Smooth muscle cell (in vitro differentiated cells): Measurements from ENCODE around the gene WHAMM. TPM values are rescaled to one million over a fixed set of nuclear protein-coding genes. Genes with fewer than 3 reads are reported as not detected.

Experiments used
- DNase-seq: peaks from one replicate; lab custom pipeline; 2025; ENCODE audit not compliant: unreplicated experiment; lab: John Stamatoyannopoulos, UW
- H2AFZ ChIP-seq: fragments of 200-600 bp; sonication (generic); 2 replicates; pipeline ENCODE4 v1.6.0; 2016; ENCODE audit warnings: antibody characterized with exemption, low read depth, mild to moderate bottlenecking
- H3F3A ChIP-seq: fragments of 200-600 bp; sonication (generic); 2 replicates; pipeline ENCODE4 v1.6.0; 2017; ENCODE audit warnings: antibody characterized with exemption, low read depth
- H3K27ac ChIP-seq: fragments of 200-600 bp; sonication (generic); 2 replicates; pipeline ENCODE4 v1.5.1; 2016; ENCODE audit warnings: low read depth, mild to moderate bottlenecking
- H3K27me3 ChIP-seq: fragments of 200-600 bp; sonication (generic); 2 replicates; pipeline ENCODE4 v1.6.1; 2016; ENCODE audit warnings: low read depth, mild to moderate bottlenecking
- H3K36me3 ChIP-seq: fragments of 200-600 bp; sonication (generic); 2 replicates; pipeline ENCODE4 v1.5.1; 2016; ENCODE audit warnings: low read depth
- H3K4me1 ChIP-seq: fragments of 200-600 bp; sonication (generic); 2 replicates; pipeline ENCODE4 v1.5.1; 2016; ENCODE audit warnings: low read depth
- H3K4me2 ChIP-seq: fragments of 200-600 bp; sonication (generic); 2 replicates; pipeline ENCODE4 v1.6.0; 2016; ENCODE audit warnings: mild to moderate bottlenecking
- H3K4me3 ChIP-seq: fragments of 200-600 bp; sonication (generic); 2 replicates; pipeline ENCODE4 v1.5.1; 2016; ENCODE audit warnings: mild to moderate bottlenecking
- H3K79me2 ChIP-seq: fragments of 200-600 bp; sonication (generic); 2 replicates; pipeline ENCODE4 v1.6.0; 2016; ENCODE audit warnings: low read depth, mild to moderate bottlenecking
- H3K9ac ChIP-seq: fragments of 200-600 bp; sonication (generic); 2 replicates; pipeline ENCODE4 v1.6.0; 2016; ENCODE audit warnings: low read depth
- H3K9me3 ChIP-seq: fragments of 200-600 bp; sonication (generic); replicated peaks from 2 replicates; pipeline ENCODE4 v1.5.1; 2016; ENCODE audit warnings: low read depth
- H4K20me1 ChIP-seq: fragments of 200-600 bp; sonication (generic); 2 replicates; pipeline ENCODE4 v1.6.0; 2016; ENCODE audit warnings: low read depth
- WGBS: methylation state at CpG from one replicate; pipeline ENCODE4 v1.1.7; 2016; ENCODE audit warnings: low lambda C conversion rate; 5-methylcytosine and 5-hydroxymethylcytosine counted together
- polyA plus RNA-seq: library from polyadenylated mRNA; unstranded; fragments of >200 nt; fragmentation: Nextera tagmentation; extraction: Ambion mirVana; gene quantifications from 2 replicates; pipeline ENCODE4 v1.2.1, GENCODE V29; 2016
- total RNA-seq: library from RNA; depleted of rRNA; stranded (reverse); fragments of >200 nt; gene quantifications from 2 replicates; pipeline ENCODE4 v1.2.3, GENCODE V29; 2014
- TF ChIP-seq, protein P1 (sequence below): fragments of 200-600 bp; sonication (generic); IDR thresholded peaks from 2 replicates; pipeline ENCODE4 v1.5.1; 2017; ENCODE audit warnings: borderline replicate concordance, mild to moderate bottlenecking, antibody characterized with exemption; ENCODE audit not compliant: insufficient read depth, poor library complexity, severe bottlenecking

The WHAMM gene
- total and polyA plus RNA-seq, 2 experiments from 2014 or later, result 2.2 to 4.1 TPM

DNA sequence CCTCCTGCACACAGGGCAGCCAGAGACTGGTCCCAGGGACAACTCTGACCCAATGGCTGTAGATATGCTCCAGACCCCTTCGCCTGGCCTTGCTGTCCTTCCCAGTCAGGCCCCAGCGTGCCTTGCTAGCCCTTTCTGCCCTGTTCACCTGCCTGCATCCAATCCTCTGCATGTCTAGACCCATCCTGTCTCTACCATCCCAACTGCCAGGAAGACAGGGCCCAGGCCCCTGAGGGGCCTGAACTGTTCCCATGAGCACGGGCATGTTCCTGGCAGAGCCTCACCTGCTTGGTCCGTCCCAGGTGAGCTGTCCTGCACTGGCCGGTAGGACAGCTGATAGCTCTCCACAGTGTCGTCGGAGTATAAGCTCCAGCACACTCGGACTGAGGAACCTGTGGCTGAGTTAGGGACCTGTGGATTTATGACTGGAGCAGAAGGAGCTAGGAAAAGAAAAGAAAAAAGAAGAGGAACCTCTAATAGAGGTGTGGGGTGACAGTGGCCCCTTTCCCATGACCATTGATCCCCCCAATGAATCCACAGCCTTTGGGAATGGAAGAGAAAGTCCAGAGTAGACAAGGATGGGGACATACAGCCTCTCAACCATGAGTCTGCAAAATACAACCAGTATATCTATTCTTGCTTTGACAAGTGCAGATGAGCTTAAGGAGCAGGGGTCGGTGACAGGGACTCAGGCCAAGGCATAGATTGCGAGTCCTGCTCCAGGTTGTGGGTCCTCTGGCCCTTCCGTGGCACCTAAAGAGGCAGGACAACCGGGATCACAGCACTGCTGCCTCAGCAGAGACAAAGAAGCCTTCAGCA, 37.4 kb upstream of the WHAMM start:
- H4K20me1 ChIP-seq, result no peaks in the 10 kb centered on the region
- no peak overlapping the region for H3K9ac ChIP-seq
- H3K4me1 ChIP-seq, result no peaks in the 10 kb centered on the region
- 88% methylated on average over 12 of the region's 12 CpGs for WGBS
- H3K79me2 ChIP-seq, result no peaks in the 10 kb centered on the region
- H3K27me3 ChIP-seq, result no peaks in the 10 kb centered on the region
- TF ChIP-seq, protein P1, sequence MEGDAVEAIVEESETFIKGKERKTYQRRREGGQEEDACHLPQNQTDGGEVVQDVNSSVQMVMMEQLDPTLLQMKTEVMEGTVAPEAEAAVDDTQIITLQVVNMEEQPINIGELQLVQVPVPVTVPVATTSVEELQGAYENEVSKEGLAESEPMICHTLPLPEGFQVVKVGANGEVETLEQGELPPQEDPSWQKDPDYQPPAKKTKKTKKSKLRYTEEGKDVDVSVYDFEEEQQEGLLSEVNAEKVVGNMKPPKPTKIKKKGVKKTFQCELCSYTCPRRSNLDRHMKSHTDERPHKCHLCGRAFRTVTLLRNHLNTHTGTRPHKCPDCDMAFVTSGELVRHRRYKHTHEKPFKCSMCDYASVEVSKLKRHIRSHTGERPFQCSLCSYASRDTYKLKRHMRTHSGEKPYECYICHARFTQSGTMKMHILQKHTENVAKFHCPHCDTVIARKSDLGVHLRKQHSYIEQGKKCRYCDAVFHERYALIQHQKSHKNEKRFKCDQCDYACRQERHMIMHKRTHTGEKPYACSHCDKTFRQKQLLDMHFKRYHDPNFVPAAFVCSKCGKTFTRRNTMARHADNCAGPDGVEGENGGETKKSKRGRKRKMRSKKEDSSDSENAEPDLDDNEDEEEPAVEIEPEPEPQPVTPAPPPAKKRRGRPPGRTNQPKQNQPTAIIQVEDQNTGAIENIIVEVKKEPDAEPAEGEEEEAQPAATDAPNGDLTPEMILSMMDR, result no peak
- no peaks in the 10 kb centered on the region for H3F3A ChIP-seq
- no peak overlapping the region for H3K4me3 ChIP-seq
- no peak for DNase-seq
- H3K27ac ChIP-seq, result no peak overlapping the region
- H3K36me3 ChIP-seq, result no peaks in the 10 kb centered on the region
- H3K4me2 ChIP-seq, result no peak overlapping the region
- no peaks in the 10 kb centered on the region for H3K9me3 ChIP-seq
- H2AFZ ChIP-seq, result no peak overlapping the region

DNA sequence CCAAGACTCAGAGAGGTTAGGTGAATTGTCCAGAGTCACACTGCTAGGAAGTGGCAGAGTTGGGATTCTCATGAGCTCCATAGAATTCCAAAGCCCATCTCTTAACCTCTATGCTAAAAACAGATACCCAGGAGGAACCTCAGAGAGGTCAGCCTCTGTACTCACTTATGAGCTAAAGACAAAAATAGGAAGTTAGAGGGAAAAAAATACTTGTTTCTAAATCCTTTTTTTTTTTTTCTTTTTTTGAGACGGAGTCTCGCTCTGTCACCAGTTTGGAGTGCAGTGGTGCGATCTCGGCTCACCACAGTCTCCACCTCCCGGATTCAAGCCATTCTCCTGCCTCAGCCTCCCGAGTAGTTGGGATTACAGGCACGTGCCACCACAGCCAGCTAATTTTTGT, 34.9 kb upstream of the WHAMM start:
- no peaks in the 10 kb centered on the region for H3K4me1 ChIP-seq
- H3K4me2 ChIP-seq, result no peak overlapping the region
- TF ChIP-seq, protein P1, result no peak
- no peaks in the 10 kb centered on the region for H3K27me3 ChIP-seq
- WGBS, result 85% methylated on average over 7 of the region's 7 CpGs
- H3K9me3 ChIP-seq, result no peaks in the 10 kb centered on the region
- H3K27ac ChIP-seq, result no peak overlapping the region
- no peak overlapping the region for H3K4me3 ChIP-seq
- H3K79me2 ChIP-seq, result no peaks in the 10 kb centered on the region
- H3K9ac ChIP-seq, result no peak overlapping the region
- H3K36me3 ChIP-seq, result no peaks in the 10 kb centered on the region
- H4K20me1 ChIP-seq, result no peaks in the 10 kb centered on the region
- DNase-seq, result no peak
- H2AFZ ChIP-seq, result no peak overlapping the region
- no peaks in the 10 kb centered on the region for H3F3A ChIP-seq

DNA sequence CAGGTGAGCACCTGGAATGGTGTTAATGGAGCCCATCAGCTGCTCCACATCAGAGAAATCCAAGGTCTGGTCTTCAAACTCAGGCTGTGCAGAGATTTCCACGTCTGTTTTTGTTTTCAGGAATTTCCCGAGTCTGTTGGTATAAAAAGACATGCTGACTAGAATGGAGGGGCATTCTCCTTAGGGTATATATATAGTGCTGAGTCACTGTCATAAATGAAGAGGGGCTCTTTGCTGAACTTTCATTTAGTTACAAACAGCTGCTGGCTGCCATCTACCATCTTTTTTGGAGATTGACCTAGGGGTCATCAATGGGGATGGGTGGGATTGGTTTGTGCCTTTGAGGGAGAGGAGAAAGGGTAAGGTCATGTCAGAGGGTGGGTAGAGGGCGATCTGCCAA, 30.7 kb upstream of the WHAMM start:
- TF ChIP-seq, protein P1, result no peak
- Histone ChIP-seq H3K79me2 (no peaks in the 10 kb centered on the region), H3K9ac (no peak overlapping the region), H4K20me1 (no peaks in the 10 kb centered on the region), H3K36me3 (no peaks in the 10 kb centered on the region), H3K4me2 (no peak overlapping the region), H2AFZ (no peak overlapping the region), H3K9me3 (no peaks in the 10 kb centered on the region), H3K4me1 (no peaks in the 10 kb centered on the region), H3F3A (no peaks in the 10 kb centered on the region), H3K27ac (no peak overlapping the region), H3K27me3 (no peaks in the 10 kb centered on the region), H3K4me3 (no peak overlapping the region)
- WGBS, result 79% methylated on average over 3 of the region's 3 CpGs
- DNase-seq, result no peak

DNA sequence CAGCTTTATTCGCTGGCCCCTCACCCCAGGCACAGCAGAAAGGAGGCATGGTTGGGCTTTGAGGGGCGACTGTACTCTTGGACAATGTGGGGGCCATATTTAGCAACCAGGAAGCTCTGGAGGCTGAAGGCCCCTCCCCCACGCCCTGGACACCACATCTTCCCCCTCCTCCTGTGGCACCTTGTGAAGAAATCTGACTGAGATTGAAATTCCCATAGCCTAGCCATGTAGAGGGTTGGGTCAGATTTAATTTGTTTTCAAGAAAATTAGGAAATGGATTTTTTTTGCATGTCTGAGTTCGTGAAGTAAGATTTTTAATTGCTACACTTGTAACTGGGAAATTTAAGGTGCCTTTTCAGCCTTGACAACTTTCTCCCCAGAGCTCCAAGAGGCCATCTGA, 28.1 kb upstream of the WHAMM start:
- no peak for DNase-seq
- no peak overlapping the region for H2AFZ ChIP-seq
- no peaks in the 10 kb centered on the region for H4K20me1 ChIP-seq
- no peak overlapping the region for H3K27ac ChIP-seq
- no peaks in the 10 kb centered on the region for H3K27me3 ChIP-seq
- H3K4me3 ChIP-seq, result no peak overlapping the region
- no peak overlapping the region for H3K9ac ChIP-seq
- no peaks in the 10 kb centered on the region for H3K4me1 ChIP-seq
- H3K36me3 ChIP-seq, result no peaks in the 10 kb centered on the region
- WGBS, result 85% methylated on average over 4 of the region's 4 CpGs
- H3F3A ChIP-seq, result no peaks in the 10 kb centered on the region
- no peak overlapping the region for H3K4me2 ChIP-seq
- no peaks in the 10 kb centered on the region for H3K79me2 ChIP-seq
- TF ChIP-seq, protein P1, result no peak
- no peaks in the 10 kb centered on the region for H3K9me3 ChIP-seq
